Upper lobe of left lung (tissue), 6 donors: Measurements from ENCODE around the gene UBQLN1. TPM values are rescaled to one million over a fixed set of nuclear protein-coding genes. Genes with fewer than 3 reads are reported as not detected.
"Not testable (repeated sequence)": the region's sequence is repeated elsewhere in the genome, so short reads cannot be mapped to it uniquely, and the experiment has no call there.

Source experiments
- ATAC-seq, 2 donors: fragments of 200-7000 bp; cut with Tn5 transposase; one replicate each; pipeline ENCODE4 v1.9.1; 2022; ENCODE audit warnings: mild to moderate bottlenecking in 2 of 2, moderate library complexity in 2 of 2; ENCODE audit not compliant: low FRiP score in 2 of 2
- DNase-seq, 2 donors: peaks; one replicate each; pipeline ENCODE4 v3.0.0-alpha.2; 2019 to 2020
- H3K27ac ChIP-seq, 4 donors: fragments of 200-600 bp; sonication (generic); one replicate each; pipeline ENCODE4 v1.5.1; 2016 to 2019
- H3K27me3 ChIP-seq, 4 donors: fragments of 200-600 bp; sonication (generic); one replicate each; pipeline ENCODE4 v1.5.1; 2017 to 2019
- H3K36me3 ChIP-seq, 4 donors: fragments of 200-600 bp; sonication (generic); one replicate each; pipeline ENCODE4 v1.5.1; 2016 to 2019
- H3K4me1 ChIP-seq, 4 donors: fragments of 200-600 bp; sonication (generic); one replicate each; pipeline ENCODE4 v1.5.1; 2018 to 2019
- H3K4me3 ChIP-seq, 4 donors: fragments of 200-600 bp; sonication (generic); one replicate each; pipeline ENCODE4 v1.5.1; 2017 to 2019; ENCODE audit warnings: mild to moderate bottlenecking in 2 of 4, moderate library complexity in 1 of 4
- H3K9me3 ChIP-seq, 4 donors: fragments of 200-600 bp; sonication (generic); one replicate each; pipeline ENCODE4 v1.5.1; 2018 to 2019
- CTCF ChIP-seq, 6 experiments: fragments of 450-650 bp in 4 of 6; fragments of 200-600 bp in 2 of 6; sonication (generic) in 2 of 6; IDR thresholded peaks; one replicate each; pipeline ENCODE4 v1.5.1; 2016 to 2019; ENCODE audit warnings: antibody characterized with exemption in 6 of 6
- EP300 ChIP-seq, 4 donors: sonication (generic); formaldehyde crosslinking; IDR thresholded peaks; one replicate each; pipeline ENCODE4 v1.5.1; 2017; ENCODE audit warnings: antibody characterized with exemption in 4 of 4, control low read depth in 2 of 4
- POLR2A ChIP-seq, 4 donors: fragments of 450-650 bp; IDR thresholded peaks; one replicate each; pipeline ENCODE4 v1.5.1; 2016 to 2017; ENCODE audit warnings: antibody characterized with exemption in 4 of 4, mild to moderate bottlenecking in 2 of 4
- POLR2AphosphoS5 ChIP-seq, 2 donors: sonication (generic); formaldehyde crosslinking; IDR thresholded peaks; one replicate each; pipeline ENCODE4 v1.5.1; 2017; ENCODE audit warnings: antibody characterized with exemption in 2 of 2
- WGBS, 2 donors: methylation state at CpG; one replicate each; pipeline ENCODE4 v1.1.5; 2017 to 2018; 5-methylcytosine and 5-hydroxymethylcytosine counted together
- total RNA-seq, 6 donors: library from RNA; depleted of rRNA in 4 of 6; stranded (reverse); fragments of >200 nt in 4 of 6; gene quantifications; one replicate each; pipeline versions ENCODE4 v1.1.0 to v1.2.1, GENCODE V29; 2016 to 2021
- donor health status: DM: no; HTN: no; CAD: no; lungs with moderate emphysema.
- donor health status: DM: no; HTN: yes; CAD: no; lungs with severe emphysema.

UBQLN1 gene
- total RNA-seq, 6 donors from 2014 or later = 75.6 to 113 (median 84.7) TPM

- 4 to 8% methylated on average over 5 of the region's 5 CpGs for WGBS, 2 donors
- H3K4me3 ChIP-seq = peak overlapping the region; percentile 67 to 85 (median 78)
- no peaks in the 10 kb centered on the region for H3K27me3 ChIP-seq
- DNase-seq (no peak), ATAC-seq (peak in 1 of 2 donors; percentile 1)
- H3K9me3 ChIP-seq = no peaks in the 10 kb centered on the region
- H3K36me3 ChIP-seq = peaks cover 0 to 5% (median 3%) of the 10 kb centered on the region in 4 donors
- peaks cover 5 to 15% (median 11%) of the 10 kb centered on the region in 4 donors for H3K4me1 ChIP-seq
- no peak for TF ChIP-seq POLR2A (IDR thresholded peaks at IDR 0.05)
- no peak for TF ChIP-seq CTCF (IDR thresholded peaks at IDR 0.05)
- TF ChIP-seq POLR2AphosphoS5 (IDR thresholded peaks at IDR 0.05) = no peak
- no peak for TF ChIP-seq EP300 (IDR thresholded peaks at IDR 0.05)
- H3K27ac ChIP-seq = peak overlapping the region; percentile 88 to 95 (median 91)
Measured at GRCh38 chr9:83623679-83624076, 84.1 kb downstream of the UBQLN1 start.

GRCh38 chr9:83622939-83623678 lies 84.6 kb downstream of the UBQLN1 start, which contains the start of gene IDNK:
TSS of gene IDNK (plus strand) at chr9:83623143. CDS start at chr9:83623172, 29 bp downstream.
- Histone ChIP-seq H3K9me3 (no peaks in the 10 kb centered on the region), H3K27ac (peak within 1 kb of the TSS; percentile 88 to 95 (median 91)), H3K27me3 (no peaks in the 10 kb centered on the region), H3K4me3 (peak within 1 kb of the TSS; percentile 67 to 85 (median 78)), H3K36me3 (peaks cover 0 to 5% (median 3%) of the 10 kb centered on the region in 4 donors), H3K4me1 (peaks cover 5 to 15% (median 11%) of the 10 kb centered on the region in 4 donors)
- 0 to 1% methylated on average over 20 to 58 of the region's 79 CpGs for WGBS, 2 donors
- peak; percentile 56 to 95 for DNase-seq
- TF ChIP-seq POLR2A (IDR thresholded peaks at IDR 0.05) = peak in 3 of 4 donors; percentile 21 to 65 (median 41)
- TF ChIP-seq CTCF (IDR thresholded peaks at IDR 0.05) = peak in 1 of 6 experiments; percentile 10
- TF ChIP-seq EP300 (IDR thresholded peaks at IDR 0.05) = no peak
- peak in 1 of 2 donors; percentile 7 for TF ChIP-seq POLR2AphosphoS5 (IDR thresholded peaks at IDR 0.05)
- peak; percentile 87 to 96 for ATAC-seq

GRCh38 chr9:83622433-83622938 lies 85.3 kb downstream of the UBQLN1 start:
- DNase-seq (peak in 1 of 2 donors; percentile 63), ATAC-seq (peak in 1 of 2 donors; percentile 78)
- TF ChIP-seq EP300 (IDR thresholded peaks at IDR 0.05) (no peak), POLR2AphosphoS5 (IDR thresholded peaks at IDR 0.05) (peak in 1 of 2 donors; percentile 19)
- H3K4me3 ChIP-seq = peak overlapping the region; percentile 67 to 85 (median 78)
- peak overlapping the region; percentile 88 to 95 (median 91) for H3K27ac ChIP-seq
- no peaks in the 10 kb centered on the region for H3K27me3 ChIP-seq
- peaks cover 5 to 15% (median 11%) of the 10 kb centered on the region in 4 donors for H3K4me1 ChIP-seq
- H3K9me3 ChIP-seq = no peaks in the 10 kb centered on the region
- H3K36me3 ChIP-seq = peaks cover 0 to 3% (median 2%) of the 10 kb centered on the region in 4 donors
- 11 to 13% methylated on average over 21 of the region's 21 CpGs for WGBS, 2 donors

GRCh38 chr9:83620841-83621636 lies 86.7 kb downstream of the UBQLN1 start:
- peak in 1 of 2 donors; percentile 41 for DNase-seq
- Histone ChIP-seq H3K4me3 (no peak overlapping the region), H3K4me1 (peaks cover 5 to 15% (median 11%) of the 10 kb centered on the region in 4 donors), H3K9me3 (no peaks in the 10 kb centered on the region), H3K36me3 (no peaks in the 10 kb centered on the region), H3K27me3 (no peaks in the 10 kb centered on the region), H3K27ac (no peak overlapping the region)
- ATAC-seq = peak in 1 of 2 donors; percentile 21
- 20 to 25% methylated on average over 7 of the region's 7 CpGs for WGBS, 2 donors
- TF ChIP-seq CTCF (IDR thresholded peaks at IDR 0.05) (peak in 5 of 6 experiments; percentile 22 to 61 (median 56)), POLR2AphosphoS5 (IDR thresholded peaks at IDR 0.05) (no peak)

- H3K36me3 ChIP-seq = no peaks in the 10 kb centered on the region
- no peaks in the 10 kb centered on the region for H3K27me3 ChIP-seq
- no peak for DNase-seq
- 86 to 88% methylated on average over 1 of the region's 1 CpG for WGBS, 2 donors
- H3K9me3 ChIP-seq = no peaks in the 10 kb centered on the region
- ATAC-seq = no peak
- H3K4me1 ChIP-seq = peaks cover 0 to 4% (median 2%) of the 10 kb centered on the region in 4 donors
- H3K4me3 ChIP-seq = no peak overlapping the region
- no peak overlapping the region for H3K27ac ChIP-seq
- TF ChIP-seq CTCF (IDR thresholded peaks at IDR 0.05) = no peak
- no peak for TF ChIP-seq EP300 (IDR thresholded peaks at IDR 0.05)
- TF ChIP-seq POLR2AphosphoS5 (IDR thresholded peaks at IDR 0.05) = no peak
- TF ChIP-seq POLR2A (IDR thresholded peaks at IDR 0.05) = no peak
Measured at GRCh38 chr9:83617299-83617698, 90.5 kb downstream of the UBQLN1 start.

- not testable (repeated sequence) for H3K27ac ChIP-seq, H3K4me1 ChIP-seq, H3K36me3 ChIP-seq, ATAC-seq, H3K9me3 ChIP-seq, DNase-seq, H3K4me3 ChIP-seq, H3K27me3 ChIP-seq
- 88 to 100% methylated on average over 3 of the region's 3 CpGs for WGBS, 2 donors
Measured at GRCh38 chr9:83613298-83613697, 94.5 kb downstream of the UBQLN1 start.
